ENCODE results near the gene SPEN. TPM values are rescaled to one million over a fixed set of nuclear protein-coding genes. Genes with fewer than 3 reads are reported as not detected.

The SPEN gene
- total and polyA plus RNA-seq, 2 of the 4 experiments (the other 2 are of a cell fraction), result 7.6 to 15.8 TPM

DNA sequence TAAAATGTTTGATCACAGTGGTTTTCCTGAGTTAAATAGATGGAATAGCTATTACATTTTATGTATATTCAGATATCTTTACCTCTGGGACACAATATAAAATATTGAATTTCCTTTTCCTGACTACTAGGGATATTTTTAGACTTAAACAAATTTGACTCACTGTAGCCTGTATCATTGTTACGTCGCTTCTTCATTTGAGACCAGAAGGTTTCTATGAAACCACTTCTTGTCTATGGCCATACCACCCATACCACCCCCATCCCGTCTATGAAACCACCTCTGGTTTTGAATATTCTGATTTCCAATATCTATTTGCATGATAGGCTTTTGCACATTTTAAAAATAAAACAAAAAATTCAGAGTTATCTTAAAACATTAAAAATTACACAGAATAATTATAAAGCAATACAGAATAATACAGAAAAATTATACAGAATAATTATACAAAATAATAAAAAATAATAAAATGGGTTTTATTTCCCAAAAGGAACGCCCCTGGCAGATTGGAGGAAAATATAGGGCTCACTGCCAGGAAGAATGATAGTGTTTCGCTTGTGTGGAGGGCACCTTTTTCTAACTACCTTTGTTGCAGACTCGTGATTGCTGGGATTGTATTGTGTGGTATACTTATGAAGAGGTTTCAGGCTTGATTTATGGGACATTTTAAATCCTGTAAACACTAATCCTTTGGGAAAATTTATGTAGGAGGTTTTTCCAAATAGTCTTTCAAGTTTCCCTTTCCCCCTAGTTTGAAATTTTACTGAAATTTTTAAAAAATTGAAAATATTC, 4.7 kb downstream of the SPEN start:
- no peak overlapping the region for H2BK5ac ChIP-seq (ENCODE audit: low read depth, low read length, poor library complexity, severe bottlenecking)
- CTCF ChIA-PET, result interaction anchor here (0.6 kb wide), 1 partner anchor 49 kb away, joined by 3 read pairs; no protein-coding TSS in a partner anchor
- H3K14ac ChIP-seq (replicated peaks; ENCODE audit: low read depth, low read length), result no peak overlapping the region
- H3K56ac ChIP-seq (ENCODE audit: extremely low read depth, insufficient read depth, low read length), result no peak overlapping the region
- H3K4me1 ChIP-seq (ENCODE audit: control insufficient read depth, insufficient read depth, low read length), result no peaks in the 10 kb centered on the region
- H3K9me1 ChIP-seq (ENCODE audit: insufficient read depth, low read length), result 0 out of 2 replicates have a peak, but pooled peaks cover 7% of the 10 kb centered on the region
- H4K8ac ChIP-seq (ENCODE audit: low read depth in 2 of 2, low read length in 2 of 2), result no peak overlapping the region
- H3K23ac ChIP-seq (ENCODE audit: low read depth, low read length), result peak overlapping the region; percentile 77
- no CpG with 5 or more reads among the region's 6 CpGs for WGBS, 2 experiments (ENCODE audit: extremely low coverage in 2 of 2, insufficient read length in 1 of 2)
- no peaks in the 10 kb centered on the region for H3K36me3 ChIP-seq (ENCODE audit: control insufficient read depth, insufficient read depth, low read length)
- in situ Hi-C loops (cut with MboI; ENCODE audit: low sequenced_read_pairs), result no loop called here
- intact Hi-C loops (cut with micrococcal nuclease), result loop anchor here (5.0 kb wide), 2 partner anchors 50 to 65 kb away; no protein-coding TSS in a partner anchor
- H2BK120ac ChIP-seq (ENCODE audit: low read depth, low read length), result no peak overlapping the region
- no TSS peak for BruUV-seq (replicated peaks)
- peaks cover 27% of the 10 kb centered on the region for H4K20me1 ChIP-seq (ENCODE audit: insufficient read depth, low read length)
- no peaks in the 10 kb centered on the region for H3K27me3 ChIP-seq (ENCODE audit: control insufficient read depth, insufficient read depth, low read length)
- no peak for ATAC-seq (ENCODE audit: low read depth)
- H3K9ac ChIP-seq (ENCODE audit: low read depth, low read length), result no peak overlapping the region
- no peak overlapping the region for H3K4ac ChIP-seq (ENCODE audit: low read depth, low read length)
- H2BK15ac ChIP-seq (ENCODE audit: low read depth, low read length), result no peak overlapping the region
- no peak overlapping the region for H3K18ac ChIP-seq (ENCODE audit: low read depth, low read length)
- peak; percentile 44 for DNase-seq
- no peak overlapping the region for H4K5ac ChIP-seq (ENCODE audit: low read depth, low read length)
- H2AFZ ChIP-seq (replicated peaks; ENCODE audit: low read length, poor library complexity), result no peak overlapping the region
- H4K91ac ChIP-seq (ENCODE audit: insufficient read depth, low read depth, low read length), result no peak overlapping the region
- H3K27ac ChIP-seq (ENCODE audit: insufficient read depth, low read length), result no peak overlapping the region
- peaks cover 2 to 36% of the 10 kb centered on the region in 2 experiments for H3K79me1 ChIP-seq (ENCODE audit: low read depth in 1 of 2, low read length in 2 of 2)
- H3K4me2 ChIP-seq (ENCODE audit: low read depth, low read length), result no peak overlapping the region
- no peak overlapping the region for H2AK5ac ChIP-seq (ENCODE audit: low read depth, low read length)
- POLR2A ChIA-PET (ENCODE audit: unreplicated experiment), result no interaction called here
- no peaks in the 10 kb centered on the region for H3K9me3 ChIP-seq (ENCODE audit: control insufficient read depth, insufficient read depth, low read length)
- no peak overlapping the region for H3K4me3 ChIP-seq (ENCODE audit: insufficient read depth, low read depth, low read length)
- no peak overlapping the region for H2AK9ac ChIP-seq (replicated peaks; ENCODE audit: low read depth, low read length, poor library complexity)
- dilution Hi-C loops (cut with HindIII; ENCODE audit: low sequenced_read_pairs, unreplicated experiment), result no loop called here
- H2BK20ac ChIP-seq (ENCODE audit: low read depth, low read length), result no peak overlapping the region
- TF ChIP-seq SMC3 (IDR thresholded peaks at IDR 0.05; ENCODE audit: low read depth, low read length) (no peak), NFE2L2 (IDR thresholded peaks at IDR 0.05; ENCODE audit: low read depth, low read length) (no peak), POLR2A (IDR thresholded peaks at IDR 0.05; ENCODE audit: low read depth, low read length) (no peak), MXI1 (IDR thresholded peaks at IDR 0.05; ENCODE audit: borderline replicate concordance, low read depth, low read length) (no peak), BHLHE40 (IDR thresholded peaks at IDR 0.05; ENCODE audit: low read depth, low read length) (no peak), CEBPB (IDR thresholded peaks at IDR 0.05; ENCODE audit: low read depth, low read length) (no peak), MAFK (IDR thresholded peaks at IDR 0.05; ENCODE audit: low read depth, low read length) (no peak), RCOR1 (IDR thresholded peaks at IDR 0.05; ENCODE audit: insufficient replicate concordance, low read length) (no peak), RAD21 (IDR thresholded peaks at IDR 0.05; ENCODE audit: low read length) (no peak), MAZ (IDR thresholded peaks at IDR 0.05; ENCODE audit: borderline replicate concordance, low read depth, low read length) (no peak), FOS (IDR thresholded peaks at IDR 0.05; ENCODE audit: low read depth, low read length) (no peak), RFX5 (IDR thresholded peaks at IDR 0.05; ENCODE audit: low read depth, low read length) (no peak)
- TF ChIP-seq, protein P1, sequence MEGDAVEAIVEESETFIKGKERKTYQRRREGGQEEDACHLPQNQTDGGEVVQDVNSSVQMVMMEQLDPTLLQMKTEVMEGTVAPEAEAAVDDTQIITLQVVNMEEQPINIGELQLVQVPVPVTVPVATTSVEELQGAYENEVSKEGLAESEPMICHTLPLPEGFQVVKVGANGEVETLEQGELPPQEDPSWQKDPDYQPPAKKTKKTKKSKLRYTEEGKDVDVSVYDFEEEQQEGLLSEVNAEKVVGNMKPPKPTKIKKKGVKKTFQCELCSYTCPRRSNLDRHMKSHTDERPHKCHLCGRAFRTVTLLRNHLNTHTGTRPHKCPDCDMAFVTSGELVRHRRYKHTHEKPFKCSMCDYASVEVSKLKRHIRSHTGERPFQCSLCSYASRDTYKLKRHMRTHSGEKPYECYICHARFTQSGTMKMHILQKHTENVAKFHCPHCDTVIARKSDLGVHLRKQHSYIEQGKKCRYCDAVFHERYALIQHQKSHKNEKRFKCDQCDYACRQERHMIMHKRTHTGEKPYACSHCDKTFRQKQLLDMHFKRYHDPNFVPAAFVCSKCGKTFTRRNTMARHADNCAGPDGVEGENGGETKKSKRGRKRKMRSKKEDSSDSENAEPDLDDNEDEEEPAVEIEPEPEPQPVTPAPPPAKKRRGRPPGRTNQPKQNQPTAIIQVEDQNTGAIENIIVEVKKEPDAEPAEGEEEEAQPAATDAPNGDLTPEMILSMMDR (conservative IDR thresholded peaks at IDR 0.05; ENCODE audit: low read depth, low read length), result no peak
- TF ChIP-seq, protein P2, sequence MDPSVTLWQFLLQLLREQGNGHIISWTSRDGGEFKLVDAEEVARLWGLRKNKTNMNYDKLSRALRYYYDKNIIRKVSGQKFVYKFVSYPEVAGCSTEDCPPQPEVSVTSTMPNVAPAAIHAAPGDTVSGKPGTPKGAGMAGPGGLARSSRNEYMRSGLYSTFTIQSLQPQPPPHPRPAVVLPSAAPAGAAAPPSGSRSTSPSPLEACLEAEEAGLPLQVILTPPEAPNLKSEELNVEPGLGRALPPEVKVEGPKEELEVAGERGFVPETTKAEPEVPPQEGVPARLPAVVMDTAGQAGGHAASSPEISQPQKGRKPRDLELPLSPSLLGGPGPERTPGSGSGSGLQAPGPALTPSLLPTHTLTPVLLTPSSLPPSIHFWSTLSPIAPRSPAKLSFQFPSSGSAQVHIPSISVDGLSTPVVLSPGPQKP (IDR thresholded peaks at IDR 0.05; ENCODE audit: borderline replicate concordance, low read depth, low read length), result no peak
- TF ChIP-seq, protein P3, sequence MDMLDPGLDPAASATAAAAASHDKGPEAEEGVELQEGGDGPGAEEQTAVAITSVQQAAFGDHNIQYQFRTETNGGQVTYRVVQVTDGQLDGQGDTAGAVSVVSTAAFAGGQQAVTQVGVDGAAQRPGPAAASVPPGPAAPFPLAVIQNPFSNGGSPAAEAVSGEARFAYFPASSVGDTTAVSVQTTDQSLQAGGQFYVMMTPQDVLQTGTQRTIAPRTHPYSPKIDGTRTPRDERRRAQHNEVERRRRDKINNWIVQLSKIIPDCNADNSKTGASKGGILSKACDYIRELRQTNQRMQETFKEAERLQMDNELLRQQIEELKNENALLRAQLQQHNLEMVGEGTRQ (IDR thresholded peaks at IDR 0.05; ENCODE audit: low read depth, low read length), result no peak
